Measurements from ENCODE around the gene MIPOL1.

GRCh38 chr14:37429618-37430017, 231.9 kb downstream of the MIPOL1 start:
- TF ChIP-seq CTCF (IDR thresholded peaks at IDR 0.05; ENCODE audit: insufficient read depth, low read length, poor library complexity, severe bottlenecking) (no peak), EZH2phosphoT487 (conservative IDR thresholded peaks at IDR 0.05; ENCODE audit: low read length) (no peak)

Data from SU-DHL-6 (cell line).